ENCODE results near the gene URAD.

Gene URAD

DNA sequence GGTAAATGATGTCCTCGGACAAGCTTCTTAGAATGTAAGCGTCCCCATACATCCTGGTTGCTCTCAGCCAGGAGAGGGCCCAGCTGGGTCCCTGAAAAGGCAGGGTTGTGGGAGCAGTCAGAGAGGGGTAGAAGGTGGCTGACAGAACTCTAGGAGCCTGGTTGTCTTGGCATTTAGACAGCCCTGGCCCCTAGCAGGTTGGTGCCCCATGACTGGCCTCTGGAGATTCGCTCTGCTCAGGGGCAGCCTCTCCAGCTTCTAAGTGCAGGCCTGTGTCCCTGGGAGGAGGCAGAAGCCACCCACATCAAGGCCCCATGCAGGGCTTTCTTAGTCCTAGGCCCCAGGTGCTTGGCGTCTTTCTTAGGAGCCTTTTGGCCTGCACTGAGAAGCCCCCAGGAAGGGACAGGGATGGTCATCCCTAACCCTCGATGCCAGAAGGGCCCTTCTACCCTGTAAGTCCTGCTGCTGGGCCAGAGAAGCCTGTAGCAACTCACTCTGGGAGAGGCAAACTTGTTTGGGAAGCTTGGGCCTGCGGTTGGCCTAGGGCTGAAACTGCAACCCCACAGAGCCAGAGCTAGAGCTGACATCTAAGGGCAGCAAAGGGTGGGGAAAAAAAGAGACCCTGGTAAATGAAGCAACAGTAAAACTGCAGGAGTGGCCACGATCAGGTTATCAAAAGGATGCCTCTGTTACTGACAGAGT is 16.6 kb downstream of the URAD start:
- Histone ChIP-seq H3K36me3 (ENCODE audit: insufficient read depth, low read length) (no peaks in the 10 kb centered on the region), H3K4me1 (ENCODE audit: insufficient read depth, low read length) (no peaks in the 10 kb centered on the region), H3K4me3 (ENCODE audit: low read length) (no peak overlapping the region), H2AFZ (ENCODE audit: low read depth, low read length) (no peak overlapping the region), H3K27me3 (ENCODE audit: insufficient read depth, low read length) (peaks cover 98% of the 10 kb centered on the region), H3K9me3 (ENCODE audit: low read length) (no peaks in the 10 kb centered on the region)

DNA sequence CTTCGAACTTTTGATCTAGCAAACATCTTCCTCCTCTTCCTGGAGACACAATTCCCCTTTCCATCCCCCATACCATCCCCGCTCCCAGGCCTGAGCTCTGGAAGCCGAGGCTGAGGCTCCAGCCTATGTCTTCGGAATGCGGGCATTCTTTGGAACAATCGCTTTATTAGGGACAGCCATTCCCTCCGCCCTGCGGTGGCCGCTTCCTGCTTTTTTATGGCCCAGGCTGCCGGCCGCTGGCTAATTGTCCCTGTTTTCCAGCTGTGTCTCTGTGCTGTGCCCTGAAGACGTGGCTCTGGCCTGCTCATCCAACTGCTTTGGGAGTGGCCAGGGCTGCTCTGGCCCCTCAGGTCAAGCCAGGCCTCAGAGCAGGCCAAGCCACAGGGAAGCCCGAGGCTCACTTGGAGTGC is 17.3 kb downstream of the URAD start:
- H3K9me3 ChIP-seq (ENCODE audit: low read length): no peaks in the 10 kb centered on the region
- H2AFZ ChIP-seq (ENCODE audit: low read depth, low read length): no peak overlapping the region
- peaks cover 98% of the 10 kb centered on the region for H3K27me3 ChIP-seq (ENCODE audit: insufficient read depth, low read length)
- no peaks in the 10 kb centered on the region for H3K4me1 ChIP-seq (ENCODE audit: insufficient read depth, low read length)
- H3K4me3 ChIP-seq (ENCODE audit: low read length): no peak overlapping the region
- no peaks in the 10 kb centered on the region for H3K36me3 ChIP-seq (ENCODE audit: insufficient read depth, low read length)

DNA sequence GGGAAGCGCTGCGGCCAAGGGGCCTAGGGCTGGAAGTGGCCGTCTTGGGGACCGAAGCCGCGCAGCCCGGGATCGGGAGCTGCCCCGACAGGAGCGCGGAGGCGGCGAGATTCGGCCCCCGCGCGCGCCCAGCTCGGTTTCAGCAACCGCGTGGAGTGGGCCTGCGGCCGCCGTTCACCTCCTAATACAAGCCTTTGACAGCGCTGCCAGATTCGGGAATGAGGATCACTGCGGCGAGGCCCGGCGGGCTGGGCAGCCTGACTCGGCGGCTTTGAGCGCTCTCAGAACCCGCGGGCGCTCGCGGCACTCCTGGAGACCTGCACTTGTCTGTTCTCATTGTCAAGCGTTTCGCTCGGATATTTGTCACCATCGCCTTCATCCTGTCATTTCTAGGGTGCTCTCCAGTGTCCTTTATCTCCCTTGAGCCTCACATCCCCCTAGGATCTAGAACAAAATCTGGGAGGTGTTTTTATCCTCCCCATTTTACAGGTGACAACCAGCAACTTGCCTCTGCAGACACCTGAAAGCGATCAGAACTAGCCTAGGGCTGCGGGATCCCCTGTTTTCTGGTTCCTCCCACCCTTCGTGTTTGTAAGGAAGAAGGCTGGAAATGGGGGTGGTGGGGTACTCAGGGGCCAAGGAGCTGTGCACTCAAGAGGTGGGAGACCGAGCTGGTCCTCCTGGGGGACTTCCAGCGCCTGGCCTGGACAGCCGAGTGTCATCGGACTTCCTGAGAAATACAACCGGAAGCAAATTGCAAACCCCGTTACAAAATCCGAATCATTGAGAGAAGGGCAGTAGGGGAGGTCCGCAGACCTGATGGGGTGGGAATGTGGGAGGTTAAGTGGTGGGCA is 17.9 kb downstream of the URAD start:
- Histone ChIP-seq H2AFZ (ENCODE audit: low read depth, low read length) (no peak overlapping the region), H3K4me1 (ENCODE audit: insufficient read depth, low read length) (no peaks in the 10 kb centered on the region), H3K36me3 (ENCODE audit: insufficient read depth, low read length) (no peaks in the 10 kb centered on the region), H3K27me3 (ENCODE audit: insufficient read depth, low read length) (peaks cover 98% of the 10 kb centered on the region), H3K4me3 (ENCODE audit: low read length) (no peak overlapping the region), H3K9me3 (ENCODE audit: low read length) (no peaks in the 10 kb centered on the region)

DNA sequence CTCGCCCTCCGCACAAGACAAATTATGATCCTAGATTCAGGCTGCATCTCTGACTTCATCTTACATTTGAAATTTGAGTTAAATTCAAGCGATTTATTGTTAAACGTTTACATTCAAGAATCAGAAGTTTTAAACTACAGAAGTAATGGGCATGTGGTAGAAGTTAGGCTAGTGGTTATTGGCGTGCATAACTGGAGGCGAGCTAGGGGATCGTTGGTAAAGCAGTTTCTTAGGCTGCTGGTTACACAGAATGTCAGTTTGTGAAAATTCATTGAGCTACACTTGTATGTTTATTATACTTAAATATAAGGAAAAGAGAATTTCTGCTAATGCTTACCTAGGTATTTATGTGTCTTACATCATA is 18.6 kb downstream of the URAD start:
- Histone ChIP-seq H3K9me3 (ENCODE audit: low read length) (no peaks in the 10 kb centered on the region), H3K36me3 (ENCODE audit: insufficient read depth, low read length) (no peaks in the 10 kb centered on the region), H3K4me3 (ENCODE audit: low read length) (no peak overlapping the region), H2AFZ (ENCODE audit: low read depth, low read length) (no peak overlapping the region), H3K4me1 (ENCODE audit: insufficient read depth, low read length) (no peaks in the 10 kb centered on the region), H3K27me3 (ENCODE audit: insufficient read depth, low read length) (peaks cover 99% of the 10 kb centered on the region)

DNA sequence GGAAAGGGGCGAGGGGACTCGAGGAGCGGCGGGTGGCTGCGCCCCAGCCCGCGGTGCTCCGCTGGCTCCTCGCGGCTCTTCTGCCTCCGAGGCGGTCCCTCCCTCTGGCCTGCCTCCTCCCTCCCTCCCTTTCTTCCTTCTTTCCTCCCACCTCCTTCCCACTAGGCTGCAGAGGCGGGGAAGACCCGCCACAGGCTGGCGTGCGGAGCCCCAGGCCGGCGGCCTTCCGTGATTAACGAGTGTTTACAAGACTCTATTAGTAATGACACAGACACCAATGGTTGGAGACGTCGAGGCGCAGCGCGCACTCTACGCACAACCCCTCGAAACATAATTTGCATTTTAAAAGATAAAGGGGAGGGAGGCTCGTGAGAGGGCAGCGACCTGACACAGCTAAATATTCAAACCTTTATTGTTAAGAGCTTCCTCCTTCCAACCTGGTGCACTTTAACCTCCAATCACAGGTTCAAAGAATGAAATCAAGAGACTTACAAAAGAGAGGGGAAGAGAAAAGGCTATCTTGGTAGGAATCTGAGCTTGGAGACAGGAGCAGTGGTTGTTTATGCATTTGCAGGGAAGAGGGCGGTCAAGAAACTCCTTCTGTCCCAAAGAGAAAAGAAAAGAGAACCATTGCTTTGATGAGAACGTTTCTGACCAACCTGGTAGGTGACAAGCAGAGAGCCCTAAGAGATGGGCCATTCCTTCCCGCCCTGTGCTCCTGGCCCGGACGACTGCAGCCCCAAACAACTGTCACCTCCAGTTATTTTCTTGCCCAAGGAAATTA is 19.2 kb downstream of the URAD start, which contains the start of gene CDX2:
CDX2 (minus strand) TSS at position 234 of the 784 bp plus-strand sequence. CDS start 309 bp downstream, outside the sequence.
- Histone ChIP-seq H3K36me3 (ENCODE audit: insufficient read depth, low read length) (no peaks in the 10 kb centered on the region), H3K9me3 (ENCODE audit: low read length) (no peaks in the 10 kb centered on the region), H3K27me3 (ENCODE audit: insufficient read depth, low read length) (peaks cover 98% of the 10 kb centered on the region), H3K4me3 (ENCODE audit: low read length) (no peak within 1 kb of the TSS), H3K4me1 (ENCODE audit: insufficient read depth, low read length) (no peaks in the 10 kb centered on the region), H2AFZ (ENCODE audit: low read depth, low read length) (no peak within 1 kb of the TSS)

DNA sequence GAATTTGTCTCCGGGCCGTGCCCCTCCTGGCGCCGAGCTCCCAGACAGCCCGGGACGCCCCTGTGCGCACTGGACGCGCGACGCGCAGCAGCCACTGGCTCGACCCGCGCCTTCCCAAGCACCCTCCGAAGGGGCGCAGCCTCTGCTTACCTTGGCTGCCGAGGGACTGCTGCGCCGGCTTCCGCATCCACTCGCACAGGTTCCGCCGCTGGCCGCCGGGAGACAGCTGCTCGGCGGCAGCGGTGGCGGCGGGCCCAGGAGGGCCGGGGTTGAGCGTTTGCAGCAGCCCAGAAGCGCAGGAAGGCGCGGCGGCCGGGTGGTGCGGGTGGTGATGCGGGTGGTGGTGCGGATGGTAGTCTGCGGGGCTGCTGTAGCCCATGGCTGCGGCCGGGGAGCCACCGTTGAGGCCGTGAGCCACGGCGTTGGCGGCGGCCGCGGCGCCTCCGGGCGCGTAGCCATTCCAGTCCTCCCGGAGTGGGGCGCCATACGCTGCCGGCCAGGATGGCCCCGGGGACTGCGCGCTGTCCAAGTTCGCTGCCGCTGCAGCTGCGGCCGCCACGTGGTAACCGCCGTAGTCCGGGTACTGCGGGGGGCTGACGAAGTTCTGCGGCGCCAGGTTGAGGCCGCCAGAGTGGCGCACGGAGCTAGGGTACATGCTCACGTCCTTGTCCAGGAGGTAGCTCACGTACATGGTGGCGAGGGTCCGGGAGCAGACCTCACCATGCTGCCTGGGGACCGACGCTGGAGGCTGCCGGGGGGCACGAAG is 20.0 kb downstream of the URAD start:
- no peak overlapping the region for H2AFZ ChIP-seq (ENCODE audit: low read depth, low read length)
- no peak overlapping the region for H3K4me3 ChIP-seq (ENCODE audit: low read length)
- no peaks in the 10 kb centered on the region for H3K9me3 ChIP-seq (ENCODE audit: low read length)
- H3K4me1 ChIP-seq (ENCODE audit: insufficient read depth, low read length): no peaks in the 10 kb centered on the region
- H3K36me3 ChIP-seq (ENCODE audit: insufficient read depth, low read length): no peaks in the 10 kb centered on the region
- H3K27me3 ChIP-seq (ENCODE audit: insufficient read depth, low read length): peaks cover 97% of the 10 kb centered on the region

DNA sequence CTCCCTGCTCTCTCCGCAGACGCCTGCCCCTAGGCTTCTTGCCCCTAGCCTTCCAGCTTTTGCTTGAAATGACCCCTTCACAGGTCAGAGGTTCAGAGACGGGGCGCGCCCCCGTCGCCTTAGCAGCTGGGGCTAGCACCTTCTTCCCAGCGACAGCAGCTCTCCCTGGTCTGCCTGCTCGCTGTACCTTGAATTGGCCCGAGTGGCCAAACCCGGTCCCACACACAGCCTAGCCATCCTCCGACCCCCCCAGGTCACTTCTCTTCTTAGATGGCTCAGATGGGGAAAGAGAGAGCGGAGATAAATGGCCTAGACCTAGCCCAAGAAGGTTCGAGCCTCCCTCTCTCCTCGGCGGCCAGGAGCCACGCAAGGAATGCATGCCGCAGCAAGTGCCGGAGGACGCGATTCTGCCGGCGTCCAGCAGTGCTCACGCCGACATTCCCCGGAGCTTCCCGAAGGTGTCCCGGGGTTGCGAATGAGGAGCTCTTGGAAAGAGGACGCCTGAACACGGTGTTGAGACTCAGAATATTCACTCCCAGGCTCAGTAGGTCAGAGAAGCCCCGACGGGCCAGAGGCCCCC is 20.7 kb downstream of the URAD start:
- Histone ChIP-seq H3K27me3 (ENCODE audit: insufficient read depth, low read length) (peaks cover 98% of the 10 kb centered on the region), H3K4me1 (ENCODE audit: insufficient read depth, low read length) (no peaks in the 10 kb centered on the region), H3K36me3 (ENCODE audit: insufficient read depth, low read length) (no peaks in the 10 kb centered on the region), H3K9me3 (ENCODE audit: low read length) (no peaks in the 10 kb centered on the region), H2AFZ (ENCODE audit: low read depth, low read length) (no peak overlapping the region), H3K4me3 (ENCODE audit: low read length) (no peak overlapping the region)

DNA sequence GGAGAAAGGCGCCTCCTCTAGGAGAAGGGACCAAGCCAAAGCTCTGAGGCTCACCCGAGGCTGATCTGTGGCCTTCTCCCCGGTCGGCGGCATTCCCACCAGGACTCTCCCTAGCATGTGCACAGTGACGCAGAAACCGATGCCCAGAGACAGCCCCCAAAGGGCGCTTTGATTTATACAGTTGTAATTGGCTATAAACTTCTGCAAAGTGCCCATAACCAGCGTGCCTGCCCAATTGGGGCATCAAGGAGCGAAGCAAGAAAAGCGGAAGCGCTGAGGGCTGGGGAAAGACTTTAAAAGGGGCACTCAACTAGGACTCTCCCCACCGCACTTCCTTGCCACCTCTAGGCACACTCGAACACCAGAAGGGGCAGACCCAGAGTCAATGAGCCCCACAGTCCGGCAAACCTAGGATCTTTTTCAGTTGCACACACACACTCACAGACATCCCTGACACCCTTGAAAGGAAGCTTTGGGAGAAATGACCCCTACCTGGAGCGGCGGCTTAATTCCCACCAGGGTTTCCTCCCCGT is 21.2 kb downstream of the URAD start:
- Histone ChIP-seq H3K4me1 (ENCODE audit: insufficient read depth, low read length) (no peaks in the 10 kb centered on the region), H3K9me3 (ENCODE audit: low read length) (no peaks in the 10 kb centered on the region), H3K27me3 (ENCODE audit: insufficient read depth, low read length) (peaks cover 98% of the 10 kb centered on the region), H2AFZ (ENCODE audit: low read depth, low read length) (no peak overlapping the region), H3K4me3 (ENCODE audit: low read length) (no peak overlapping the region), H3K36me3 (ENCODE audit: insufficient read depth, low read length) (no peaks in the 10 kb centered on the region)

DNA sequence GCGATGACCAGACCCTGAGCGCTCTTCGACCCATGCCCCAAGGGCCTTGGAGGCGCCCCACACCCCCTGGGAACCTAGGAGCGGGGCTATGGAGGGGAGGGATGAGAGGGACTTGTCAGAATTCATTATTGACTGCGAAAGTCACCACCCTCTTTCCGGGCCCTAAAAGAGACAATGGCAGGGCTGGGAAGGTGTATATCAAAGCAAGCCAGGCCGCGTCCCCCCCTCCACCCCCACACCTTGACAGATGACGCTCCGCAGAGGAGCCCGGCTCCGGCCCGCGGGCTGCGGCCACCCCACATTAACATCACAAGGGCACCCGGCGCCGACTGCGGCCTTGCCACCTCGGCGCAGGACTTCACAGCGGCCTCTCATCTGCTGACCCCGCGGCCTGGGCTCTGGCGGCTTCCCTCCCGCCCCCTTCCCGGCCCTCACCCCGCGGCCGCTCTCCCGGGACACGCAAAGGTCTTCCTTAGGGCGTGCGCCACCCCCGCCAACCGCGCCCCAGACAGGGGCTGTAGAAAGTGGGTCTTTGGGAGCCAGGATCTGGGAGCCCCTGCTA is 21.8 kb downstream of the URAD start:
- Histone ChIP-seq H3K9me3 (ENCODE audit: low read length) (no peaks in the 10 kb centered on the region), H3K4me1 (ENCODE audit: insufficient read depth, low read length) (no peaks in the 10 kb centered on the region), H3K36me3 (ENCODE audit: insufficient read depth, low read length) (no peaks in the 10 kb centered on the region), H2AFZ (ENCODE audit: low read depth, low read length) (no peak overlapping the region), H3K27me3 (ENCODE audit: insufficient read depth, low read length) (peaks cover 98% of the 10 kb centered on the region), H3K4me3 (ENCODE audit: low read length) (no peak overlapping the region)

DNA sequence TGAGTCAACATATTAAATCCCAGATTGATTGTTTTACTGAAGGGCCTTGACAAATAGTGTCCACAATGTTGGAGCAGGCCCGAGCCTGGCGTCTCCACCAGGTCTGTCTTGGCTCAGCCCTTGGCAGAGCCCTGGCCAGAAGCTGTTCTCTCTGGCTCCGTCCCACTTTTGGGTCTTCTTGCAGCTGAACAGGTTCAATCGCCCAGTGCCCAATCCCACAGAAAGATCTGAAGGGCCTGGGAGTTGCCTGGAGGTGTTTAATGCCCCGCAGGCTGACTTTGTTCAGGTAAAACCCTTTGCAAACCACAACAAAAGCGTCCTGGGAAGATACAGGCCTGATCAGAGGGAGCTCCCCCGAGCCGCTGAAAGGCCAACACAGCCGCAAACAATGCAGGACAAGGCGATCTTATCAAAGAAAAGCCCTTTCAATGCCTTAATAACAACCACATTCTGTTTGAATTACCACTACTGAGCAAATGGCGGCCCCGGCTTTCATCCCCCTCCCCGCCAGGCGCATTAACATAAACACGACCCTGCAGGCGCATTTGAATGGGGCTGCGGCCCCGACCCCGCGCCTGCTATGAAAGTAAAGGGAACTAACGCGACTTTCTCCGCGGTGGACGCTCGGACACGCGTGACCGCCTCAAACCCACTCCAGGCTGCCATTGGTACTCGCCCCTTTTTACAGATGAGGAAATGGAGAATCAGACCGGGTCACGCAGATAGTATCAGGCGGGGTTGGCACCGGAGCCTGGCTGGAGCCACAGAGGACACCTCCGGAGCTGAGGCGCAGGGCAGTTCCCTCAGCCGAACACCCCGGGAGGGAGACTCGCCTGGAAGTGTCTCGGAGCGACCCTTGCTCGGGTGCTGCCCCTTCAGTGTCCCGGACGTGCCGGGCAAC is 22.5 kb downstream of the URAD start:
- Histone ChIP-seq H3K4me1 (ENCODE audit: insufficient read depth, low read length) (no peaks in the 10 kb centered on the region), H3K9me3 (ENCODE audit: low read length) (no peaks in the 10 kb centered on the region), H3K4me3 (ENCODE audit: low read length) (no peak overlapping the region), H3K36me3 (ENCODE audit: insufficient read depth, low read length) (no peaks in the 10 kb centered on the region), H3K27me3 (ENCODE audit: insufficient read depth, low read length) (peaks cover 98% of the 10 kb centered on the region), H2AFZ (ENCODE audit: low read depth, low read length) (no peak overlapping the region)

DNA sequence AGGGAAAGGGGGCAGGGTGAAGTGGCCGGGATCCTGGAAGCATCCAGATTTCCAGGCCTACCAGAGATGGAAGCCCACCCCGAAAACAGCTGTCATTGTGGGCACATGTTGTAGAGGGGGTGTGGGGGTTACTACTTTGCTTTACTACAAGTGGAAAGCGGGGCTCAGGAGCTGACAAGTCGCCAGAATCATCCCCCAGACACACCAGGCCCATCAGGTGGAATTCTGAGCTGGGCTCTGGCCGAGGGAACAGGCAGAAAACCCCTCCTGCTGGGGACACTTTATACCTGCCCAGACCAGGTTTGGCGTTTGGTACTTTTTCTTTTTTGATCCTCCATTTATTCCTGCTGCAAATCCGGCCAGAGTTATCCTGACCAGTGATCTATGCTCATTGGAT is 23.2 kb downstream of the URAD start:
- Histone ChIP-seq H3K4me1 (ENCODE audit: insufficient read depth, low read length) (peaks cover 1% of the 10 kb centered on the region), H3K27me3 (ENCODE audit: insufficient read depth, low read length) (peaks cover 98% of the 10 kb centered on the region), H3K36me3 (ENCODE audit: insufficient read depth, low read length) (no peaks in the 10 kb centered on the region), H3K9me3 (ENCODE audit: low read length) (no peaks in the 10 kb centered on the region), H3K4me3 (ENCODE audit: low read length) (no peak overlapping the region), H2AFZ (ENCODE audit: low read depth, low read length) (no peak overlapping the region)

Data from neuron (in vitro differentiated cells).